Adipocyte (in vitro differentiated cells): ENCODE results near the gene HEPACAM.

ENCODE experiments used
- DNase-seq: peaks from one replicate; pipeline ENCODE4 v3.0.0-alpha.2; 2015; ENCODE audit warnings: low read depth
- H3K27me3 ChIP-seq: replicated peaks from 2 replicates; pipeline ENCODE4 v1.7.0; 2013; ENCODE audit warnings: mild to moderate bottlenecking, low read length, moderate library complexity; ENCODE audit not compliant: control insufficient read depth, insufficient read depth
- H3K36me3 ChIP-seq: 2 replicates; pipeline ENCODE4 v1.7.0; 2013; ENCODE audit warnings: low read length, mild to moderate bottlenecking, moderate library complexity; ENCODE audit not compliant: control insufficient read depth, insufficient read depth, severe bottlenecking
- H3K4me1 ChIP-seq: 2 replicates; pipeline ENCODE4 v1.7.0; 2013; ENCODE audit warnings: mild to moderate bottlenecking, low read length, moderate library complexity; ENCODE audit not compliant: control insufficient read depth, insufficient read depth
- H3K4me3 ChIP-seq: 2 replicates; pipeline ENCODE4 v1.7.0; 2013; ENCODE audit warnings: mild to moderate bottlenecking, low read length, moderate library complexity
- H3K9ac ChIP-seq: 2 replicates; pipeline ENCODE4 v1.7.0; 2013; ENCODE audit warnings: mild to moderate bottlenecking, low read length, moderate library complexity
- H3K9me3 ChIP-seq: 2 replicates; pipeline ENCODE4 v1.7.0; 2013; ENCODE audit warnings: mild to moderate bottlenecking, low read length, moderate library complexity; ENCODE audit not compliant: control insufficient read depth

HEPACAM gene

DNA sequence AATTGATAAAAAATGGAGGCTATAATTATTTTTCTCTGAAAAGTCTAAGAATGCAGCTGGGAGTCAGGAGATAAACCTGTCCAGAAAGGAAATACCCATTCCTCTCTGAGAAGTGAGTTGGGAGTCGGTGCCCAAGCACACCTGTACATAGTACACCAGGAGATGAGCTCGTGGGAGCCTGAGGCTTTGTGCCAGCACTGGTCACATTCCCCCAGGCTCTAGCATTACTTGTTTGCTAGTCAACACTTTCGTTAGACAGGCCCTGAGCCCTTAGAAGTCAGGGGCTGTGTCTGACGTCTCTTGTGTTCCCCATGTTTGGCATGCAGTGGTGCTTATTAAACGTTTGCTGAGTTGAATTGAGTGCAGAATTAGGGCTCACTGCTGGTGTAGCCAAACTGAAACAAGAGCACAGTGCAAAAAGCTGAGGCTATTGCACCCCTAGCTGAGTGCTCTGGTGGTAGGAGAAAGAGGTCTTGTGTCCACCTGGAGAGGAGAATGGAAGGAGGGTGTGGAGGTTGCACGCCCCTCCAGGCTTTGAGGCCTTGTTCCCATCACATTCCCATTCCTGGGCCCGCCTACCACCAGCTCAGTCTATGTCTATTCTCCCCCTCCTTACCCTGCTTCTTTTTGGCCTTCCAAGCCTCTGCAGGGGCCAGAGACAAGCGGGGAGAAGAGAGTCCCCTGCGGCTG, 45.0 kb downstream of the HEPACAM start:
- Histone ChIP-seq H3K4me1 (peaks cover 23% of the 10 kb centered on the region), H3K9me3 (no peaks in the 10 kb centered on the region), H3K9ac (no peak overlapping the region), H3K27me3 (no peaks in the 10 kb centered on the region), H3K36me3 (no peaks in the 10 kb centered on the region), H3K4me3 (no peak overlapping the region)
- DNase-seq: no peak

DNA sequence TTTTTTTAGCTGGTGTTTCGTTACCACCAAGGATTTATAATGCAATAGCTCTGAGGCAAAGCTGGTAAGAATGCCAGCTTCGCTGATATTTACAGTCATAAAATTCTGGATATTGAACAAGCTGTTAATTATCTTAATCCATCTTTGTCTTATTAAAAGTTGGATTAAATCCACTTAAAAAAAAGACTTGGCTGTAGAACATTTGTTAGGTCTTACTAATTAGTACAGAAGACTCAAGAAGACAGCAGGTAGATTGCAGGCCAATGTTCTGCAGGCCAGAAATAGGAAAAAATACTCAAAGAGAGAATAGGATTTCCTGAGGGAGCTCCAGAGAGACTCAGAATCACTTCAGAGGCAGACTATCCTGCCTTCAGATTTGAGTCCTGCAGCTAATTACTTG, 45.7 kb downstream of the HEPACAM start:
- no peaks in the 10 kb centered on the region for H3K27me3 ChIP-seq
- no peaks in the 10 kb centered on the region for H3K36me3 ChIP-seq
- H3K4me3 ChIP-seq: no peak overlapping the region
- peaks cover 23% of the 10 kb centered on the region for H3K4me1 ChIP-seq
- H3K9me3 ChIP-seq: no peaks in the 10 kb centered on the region
- DNase-seq: no peak
- H3K9ac ChIP-seq: no peak overlapping the region

DNA sequence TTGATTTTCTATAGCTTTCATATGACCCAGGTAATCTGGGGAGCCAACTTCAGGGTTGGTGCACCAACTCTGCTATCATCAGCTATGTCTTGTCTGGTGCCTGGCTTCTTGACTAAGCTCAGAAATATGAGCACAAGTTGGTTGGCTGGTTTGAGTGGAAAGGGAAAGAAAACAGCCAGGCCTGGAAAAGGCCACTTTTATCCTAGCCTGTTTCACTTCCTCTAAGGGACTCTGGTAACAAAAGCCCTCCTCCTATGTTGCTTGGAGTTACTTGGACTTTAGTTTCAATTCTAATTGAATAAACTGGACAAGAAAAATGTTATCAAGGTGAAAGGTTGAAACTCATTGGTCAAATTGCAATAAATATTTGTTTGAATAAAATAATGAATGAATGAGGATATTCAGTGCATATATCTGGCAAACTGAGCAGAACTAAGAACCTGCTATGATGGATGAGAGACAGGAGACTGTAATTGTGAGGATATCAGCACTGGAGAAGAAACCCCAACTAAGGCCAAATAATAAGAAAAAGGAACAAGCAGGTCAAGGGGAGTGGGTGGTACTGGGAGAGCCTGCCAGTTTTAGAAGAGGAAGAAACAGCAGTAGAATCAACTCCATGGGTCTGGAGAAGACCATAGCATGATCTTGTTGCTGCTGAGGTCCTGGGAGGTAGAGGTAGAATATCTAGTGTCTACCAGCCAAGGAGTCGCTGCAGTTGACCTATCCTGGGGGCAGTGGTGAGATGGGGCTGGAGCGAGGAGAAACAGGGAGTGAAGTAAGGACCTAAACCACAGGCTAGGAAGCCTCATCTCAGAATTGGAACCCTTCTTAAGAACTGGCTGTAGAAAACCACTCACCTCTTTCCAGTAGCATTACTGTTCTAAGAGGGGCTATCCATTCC, 46.4 kb downstream of the HEPACAM start:
- H3K27me3 ChIP-seq: no peaks in the 10 kb centered on the region
- no peak overlapping the region for H3K4me3 ChIP-seq
- H3K4me1 ChIP-seq: peaks cover 20% of the 10 kb centered on the region
- no peaks in the 10 kb centered on the region for H3K36me3 ChIP-seq
- no peak for DNase-seq
- H3K9ac ChIP-seq: no peak overlapping the region
- H3K9me3 ChIP-seq: no peaks in the 10 kb centered on the region

DNA sequence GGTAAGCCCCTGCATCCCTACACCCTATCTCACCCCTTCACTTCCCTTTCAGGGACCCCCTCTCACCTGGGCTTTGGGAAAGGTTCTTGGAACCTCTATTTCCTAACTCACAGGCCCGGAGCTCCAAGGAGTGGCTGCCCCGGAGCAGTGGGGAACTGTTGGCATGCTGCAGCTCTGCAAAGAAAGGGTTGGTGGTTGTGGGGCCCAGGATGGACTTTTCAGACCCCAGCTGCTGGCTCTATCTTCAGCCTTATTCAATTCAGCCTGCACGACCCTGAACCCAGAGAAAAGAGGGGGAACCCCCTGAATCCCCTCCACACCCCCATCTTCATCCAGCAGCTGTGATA, 48.2 kb downstream of the HEPACAM start:
- Histone ChIP-seq H3K4me3 (no peak overlapping the region), H3K36me3 (no peaks in the 10 kb centered on the region), H3K9me3 (no peaks in the 10 kb centered on the region), H3K27me3 (no peaks in the 10 kb centered on the region), H3K4me1 (peaks cover 20% of the 10 kb centered on the region), H3K9ac (no peak overlapping the region)
- no peak for DNase-seq

DNA sequence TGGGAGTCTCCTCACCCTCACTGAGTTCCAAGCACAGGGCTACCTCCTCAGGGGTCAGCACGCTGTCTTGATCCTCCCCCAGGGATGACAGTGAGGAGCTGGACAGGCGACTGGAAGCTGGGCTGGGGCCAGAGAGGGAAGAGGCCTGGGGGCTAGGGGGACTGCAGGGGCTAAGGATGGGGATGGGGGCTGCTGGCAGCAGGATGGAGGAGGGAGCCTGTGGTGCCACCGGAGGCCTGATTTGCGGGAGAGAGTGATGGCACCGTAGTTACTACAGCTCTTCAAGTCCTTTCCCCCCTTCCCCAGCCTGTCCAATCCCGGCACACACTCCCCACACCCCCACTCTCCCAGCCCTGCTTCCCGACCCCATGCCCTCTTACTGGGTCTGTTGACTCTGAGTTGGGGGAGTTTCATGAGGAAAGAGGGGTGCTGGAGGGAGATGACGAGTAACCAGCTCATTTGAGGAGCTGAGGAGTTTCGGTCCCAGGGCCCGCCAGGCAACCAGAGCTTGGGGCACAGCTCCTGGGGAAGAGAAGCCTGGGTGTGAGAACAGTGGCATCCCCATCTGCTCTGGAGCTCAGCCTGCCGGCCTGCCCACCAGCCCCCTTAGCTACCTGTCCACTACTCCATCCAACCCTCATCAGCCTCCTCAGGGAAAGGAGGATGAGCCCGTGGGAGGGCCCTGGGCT, 48.7 kb downstream of the HEPACAM start:
- DNase-seq: no peak
- H3K4me1 ChIP-seq: peaks cover 25% of the 10 kb centered on the region
- no peaks in the 10 kb centered on the region for H3K36me3 ChIP-seq
- H3K9me3 ChIP-seq: no peaks in the 10 kb centered on the region
- no peak overlapping the region for H3K4me3 ChIP-seq
- H3K27me3 ChIP-seq: no peaks in the 10 kb centered on the region
- H3K9ac ChIP-seq: no peak overlapping the region

DNA sequence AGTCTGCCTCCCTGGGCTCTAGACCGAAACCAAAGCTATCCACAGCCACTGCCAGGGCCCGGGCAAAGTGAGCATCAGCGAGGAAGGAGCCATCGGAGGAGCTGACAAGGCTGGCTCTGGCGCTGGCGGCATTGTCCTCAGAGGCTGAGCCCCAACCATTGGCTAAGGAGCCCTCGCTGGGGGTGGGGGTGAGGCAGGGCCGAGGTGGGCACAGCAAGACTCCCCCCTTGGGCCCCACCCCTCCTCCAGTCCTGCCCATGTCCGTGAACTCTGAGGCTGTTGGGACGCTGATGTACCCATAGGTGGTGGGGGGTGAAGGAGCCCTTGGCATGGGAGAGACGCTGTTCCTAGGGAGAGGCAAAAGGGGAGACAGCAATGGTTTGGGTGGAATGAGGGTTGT, 49.4 kb downstream of the HEPACAM start:
- Histone ChIP-seq H3K36me3 (no peaks in the 10 kb centered on the region), H3K9me3 (no peaks in the 10 kb centered on the region), H3K27me3 (no peaks in the 10 kb centered on the region), H3K9ac (no peak overlapping the region), H3K4me1 (peaks cover 26% of the 10 kb centered on the region), H3K4me3 (no peak overlapping the region)
- no peak for DNase-seq

DNA sequence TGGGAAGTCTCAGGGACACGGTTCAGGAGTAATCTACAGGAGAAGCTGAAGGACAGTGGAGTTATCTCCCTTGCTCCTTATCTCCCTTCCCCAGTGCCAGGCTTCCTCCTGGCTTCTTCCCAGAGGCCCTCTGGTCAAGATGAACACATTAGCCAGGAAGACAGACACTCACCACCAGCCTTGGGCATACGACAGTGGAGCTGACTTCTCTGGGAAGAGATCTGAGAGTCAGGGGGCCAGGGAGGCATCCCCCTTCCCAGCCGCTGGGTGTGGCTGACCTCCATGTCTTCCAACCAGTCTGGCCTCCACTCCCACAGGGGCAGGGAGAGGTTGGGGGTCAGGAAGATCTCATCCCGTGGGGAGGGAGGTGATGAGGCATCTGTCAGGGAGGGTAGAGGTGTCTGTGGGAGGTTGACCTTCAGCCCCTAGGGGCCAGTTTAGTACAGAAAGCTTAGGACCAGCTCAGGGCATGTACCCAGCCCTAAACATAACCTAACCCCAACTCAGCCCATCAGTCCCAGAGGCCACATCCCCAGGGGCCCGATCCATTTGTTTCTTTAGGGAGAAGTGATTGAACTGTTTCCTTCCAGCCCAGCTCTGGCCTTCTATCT, 50.9 kb downstream of the HEPACAM start:
- Histone ChIP-seq H3K36me3 (no peaks in the 10 kb centered on the region), H3K4me1 (peaks cover 22% of the 10 kb centered on the region), H3K4me3 (no peak overlapping the region), H3K9ac (no peak overlapping the region), H3K9me3 (no peaks in the 10 kb centered on the region), H3K27me3 (no peaks in the 10 kb centered on the region)
- no peak for DNase-seq

DNA sequence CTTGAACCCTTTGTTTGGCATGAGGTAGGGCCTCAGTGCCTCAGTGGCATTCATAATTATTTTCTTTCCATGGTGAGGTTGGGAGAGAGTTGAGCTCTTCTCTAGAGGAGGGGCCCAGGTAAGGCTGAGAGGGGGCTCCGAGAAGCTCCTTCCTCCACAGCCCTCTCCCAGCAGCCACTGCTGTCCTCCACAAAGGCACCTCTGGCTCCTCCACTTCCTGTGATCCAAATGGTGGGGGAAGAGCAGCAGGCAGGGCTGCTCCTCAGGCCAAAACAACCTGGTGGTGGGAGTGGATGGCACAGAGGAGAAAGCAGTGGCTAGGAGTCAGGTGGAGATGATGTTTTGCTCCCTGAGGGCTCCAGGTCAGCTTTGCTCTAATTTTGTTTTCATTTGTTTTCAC, 51.5 kb downstream of the HEPACAM start:
- Histone ChIP-seq H3K4me3 (no peak overlapping the region), H3K9ac (no peak overlapping the region), H3K27me3 (no peaks in the 10 kb centered on the region), H3K4me1 (peaks cover 21% of the 10 kb centered on the region), H3K36me3 (no peaks in the 10 kb centered on the region), H3K9me3 (no peaks in the 10 kb centered on the region)
- no peak for DNase-seq

DNA sequence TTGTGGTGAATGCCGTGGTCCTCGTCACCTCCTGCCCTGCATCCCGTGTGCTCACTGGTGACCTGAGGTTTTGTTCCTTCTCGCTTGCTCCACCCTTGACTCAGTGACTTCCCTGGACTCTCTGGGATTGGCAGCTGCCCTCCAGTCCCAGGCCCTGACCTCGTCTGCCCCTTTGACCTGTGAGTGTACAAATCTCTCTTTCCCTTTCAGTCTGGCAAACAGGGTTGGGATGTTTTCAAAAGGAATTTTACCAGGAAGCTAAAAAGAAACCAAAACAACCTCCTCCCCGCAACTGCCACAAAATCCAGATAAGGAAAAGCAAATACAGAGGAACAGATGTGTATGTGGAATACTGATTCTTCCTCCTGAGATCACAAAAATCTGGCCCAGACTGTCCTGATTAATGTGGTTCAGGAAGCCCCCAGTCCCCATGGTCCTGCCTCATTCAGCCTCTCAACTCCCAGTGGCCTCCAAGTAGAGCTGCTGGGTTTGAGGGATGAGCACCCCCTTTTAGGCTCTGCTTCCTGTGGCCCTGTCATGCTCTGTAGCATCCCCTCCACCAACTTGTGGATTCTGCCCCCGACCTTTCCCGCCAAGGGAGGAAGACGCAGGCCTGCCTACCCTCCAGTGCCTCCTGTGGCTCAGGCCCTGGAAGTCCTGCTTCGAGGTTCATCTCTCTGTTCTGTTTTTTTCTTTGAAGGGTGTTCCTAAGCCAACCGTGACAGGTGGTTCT, 53.3 kb downstream of the HEPACAM start:
- no peaks in the 10 kb centered on the region for H3K27me3 ChIP-seq
- peaks cover 8% of the 10 kb centered on the region for H3K4me1 ChIP-seq
- H3K9ac ChIP-seq: peak overlapping the region; percentile 61
- H3K36me3 ChIP-seq: no peaks in the 10 kb centered on the region
- DNase-seq: no peak
- no peaks in the 10 kb centered on the region for H3K9me3 ChIP-seq
- peak overlapping the region; percentile 66 for H3K4me3 ChIP-seq

DNA sequence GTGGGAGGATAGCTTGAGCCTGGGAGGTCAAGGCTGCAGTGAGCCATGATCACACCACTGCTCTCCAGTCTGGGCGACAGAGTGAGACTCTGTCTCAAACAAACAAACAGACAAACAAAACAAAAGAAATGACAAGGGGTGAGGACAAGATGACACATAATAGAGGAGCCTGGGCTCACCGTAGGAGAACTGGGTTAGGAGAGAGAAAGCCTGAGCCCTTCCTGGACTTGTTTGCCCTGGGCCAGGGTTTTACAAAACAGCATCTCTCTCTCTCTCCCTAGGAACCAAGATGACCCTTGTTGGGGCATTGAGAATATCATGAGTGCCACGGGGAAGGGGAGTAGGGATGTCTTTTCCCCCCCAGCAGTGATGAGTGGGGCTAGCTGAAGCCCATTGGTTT, 54.9 kb downstream of the HEPACAM start:
- Histone ChIP-seq H3K4me1 (peaks cover 8% of the 10 kb centered on the region), H3K4me3 (no peak overlapping the region), H3K36me3 (no peaks in the 10 kb centered on the region), H3K9ac (no peak overlapping the region), H3K9me3 (no peaks in the 10 kb centered on the region), H3K27me3 (no peaks in the 10 kb centered on the region)
- no peak for DNase-seq

DNA sequence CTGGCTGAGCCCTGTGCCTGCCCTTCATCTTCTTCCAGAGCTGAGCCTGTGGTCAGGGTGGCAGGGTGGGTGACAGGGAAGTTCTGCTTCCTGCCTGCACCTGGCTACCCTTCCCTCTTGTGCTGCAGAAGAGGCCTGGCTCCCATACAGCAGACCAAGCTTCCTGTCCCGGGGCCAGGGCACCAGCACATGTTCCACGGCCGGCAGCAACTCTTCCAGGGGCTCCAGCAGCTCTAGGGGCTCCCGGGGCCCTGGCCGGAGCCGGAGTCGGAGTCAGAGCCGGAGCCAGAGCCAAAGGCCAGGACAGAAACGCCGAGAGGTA, 55.6 kb downstream of the HEPACAM start:
- no peak for DNase-seq
- Histone ChIP-seq H3K4me3 (no peak overlapping the region), H3K27me3 (no peaks in the 10 kb centered on the region), H3K9me3 (no peaks in the 10 kb centered on the region), H3K4me1 (peaks cover 8% of the 10 kb centered on the region), H3K36me3 (no peaks in the 10 kb centered on the region), H3K9ac (no peak overlapping the region)
